Gastroesophageal sphincter (tissue), 3 donors: Measurements from ENCODE around the gene PLAC8.

Experiments
- CTCF ChIP-seq, 4 experiments: fragments of 200-600 bp in 2 of 4; fragments of 450-650 bp in 2 of 4; sonication (generic) in 1 of 4; IDR thresholded peaks; one replicate each; pipeline ENCODE4 v1.5.1; 2017 to 2019; ENCODE audit warnings: antibody characterized with exemption in 4 of 4, mild to moderate bottlenecking in 2 of 4, moderate library complexity in 2 of 4
- EP300 ChIP-seq: sonication (generic); formaldehyde crosslinking; IDR thresholded peaks from one replicate; pipeline ENCODE4 v1.6.1; 2017; ENCODE audit warnings: antibody characterized with exemption, mild to moderate bottlenecking
- POLR2A ChIP-seq, 2 donors: fragments of 450-650 bp; IDR thresholded peaks; one replicate each; pipeline ENCODE4 v1.6.1; 2017; ENCODE audit warnings: antibody characterized with exemption in 2 of 2, mild to moderate bottlenecking in 2 of 2, moderate library complexity in 1 of 2
- POLR2AphosphoS5 ChIP-seq: sonication (generic); formaldehyde crosslinking; IDR thresholded peaks from one replicate; pipeline ENCODE4 v1.6.1; 2017; ENCODE audit warnings: antibody characterized with exemption

DNA sequence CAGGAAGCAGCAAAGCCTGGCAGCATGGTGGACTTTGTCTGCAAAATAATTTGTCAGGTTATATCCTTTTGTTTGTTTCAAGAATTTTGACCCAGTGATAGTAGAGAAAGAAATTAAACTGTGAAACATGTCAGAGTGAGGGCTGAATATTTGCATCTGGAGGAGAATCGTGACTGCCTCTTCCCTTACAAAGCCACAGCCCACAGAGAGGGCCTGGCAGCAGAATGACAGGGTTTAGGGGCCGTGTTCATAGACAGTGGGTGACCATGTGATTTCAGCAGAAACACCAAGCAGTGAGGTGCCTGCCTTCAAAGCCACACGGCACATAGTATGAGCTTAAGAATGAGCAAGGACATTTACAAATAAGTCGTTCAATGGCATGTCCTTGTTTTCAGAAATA lies 24.4 kb upstream of the PLAC8 start:
- TF ChIP-seq EP300 (no peak), CTCF (IDR thresholded peaks at IDR 0.05) (no peak), POLR2A (IDR thresholded peaks at IDR 0.05) (no peak), POLR2AphosphoS5 (no peak)
